HepG2 (cell line): ENCODE results near the gene ZNF385B. TPM values are rescaled to one million over a fixed set of nuclear protein-coding genes. Genes with fewer than 3 reads are reported as not detected.
A peak's percentile ranks its signal among the peaks of the same experiment; 100 is the strongest.

Experiments
- DBP ChIP-seq: sonication (generic); formaldehyde crosslinking; IDR thresholded peaks from 2 replicates; pipeline ENCODE4 v1.4.0; 2020; ENCODE audit warnings: missing genetic modification reagents; ENCODE audit errors: not compliant biosample characterization
- DZIP1 ChIP-seq: sonication (generic); formaldehyde crosslinking; IDR thresholded peaks from 2 replicates; pipeline ENCODE4 v1.5.0; 2020; ENCODE audit warnings: mild to moderate bottlenecking, missing genetic modification reagents
- IRF1 ChIP-seq: sonication (generic); formaldehyde crosslinking; IDR thresholded peaks from 2 replicates; pipeline ENCODE4 v1.4.0; 2020; ENCODE audit warnings: low read depth, mild to moderate bottlenecking, missing genetic modification reagents
- MAX ChIP-seq: IDR thresholded peaks from 2 replicates; pipeline ENCODE4 v1.6.1; 2012; ENCODE audit warnings: inconsistent platforms
- MTA1 ChIP-seq: sonication (generic); formaldehyde crosslinking; IDR thresholded peaks from 2 replicates; pipeline ENCODE4 v1.4.0; 2020; ENCODE audit warnings: missing genetic modification reagents, mild to moderate bottlenecking, borderline replicate concordance
- PITX1 ChIP-seq: sonication (generic); formaldehyde crosslinking; IDR thresholded peaks from 2 replicates; pipeline ENCODE4 v1.5.1; 2020; ENCODE audit warnings: mild to moderate bottlenecking, missing genetic modification reagents
- SATB2 ChIP-seq: sonication (generic); formaldehyde crosslinking; IDR thresholded peaks from 2 replicates; pipeline ENCODE4 v1.5.0; 2020; ENCODE audit warnings: missing genetic modification reagents
- ZNF432 ChIP-seq: sonication (generic); formaldehyde crosslinking; IDR thresholded peaks from 2 replicates; pipeline ENCODE4 v1.5.0; 2020; ENCODE audit warnings: missing genetic modification reagents, mild to moderate bottlenecking, borderline replicate concordance
- ZNF512B ChIP-seq: sonication (generic); formaldehyde crosslinking; IDR thresholded peaks from 2 replicates; pipeline ENCODE4 v1.5.1; 2020; ENCODE audit warnings: missing genetic modification reagents, mild to moderate bottlenecking, borderline replicate concordance
- polyA plus RNA-seq, 8 experiments: library from polyadenylated mRNA; depleted of rRNA in 3 of 8; stranded (reverse) in 7 of 8; unstranded in 1 of 8; fragments of >200 nt; fragmentation: Illumina TruSeq in 4 of 8; extraction: Trizol in 4 of 8; gene quantifications; 2 replicates each; pipeline versions ENCODE4 v1.2.1 to v1.2.3, GENCODE V29; 2011 to 2016; ENCODE audit warnings: low read depth in 4 of 8, missing spikeins in 1 of 8, mixed read lengths in 1 of 8; ENCODE audit not compliant: insufficient read depth in 1 of 8
- total RNA-seq, 5 experiments: library from RNA; depleted of rRNA; stranded (reverse); fragments of >200 nt; fragmentation: Illumina TruSeq; extraction: Trizol; gene quantifications; 2 replicates each; pipeline ENCODE4 v1.2.3, GENCODE V29; 2016; ENCODE audit warnings: low read depth in 1 of 5

ZNF385B gene
- total and polyA plus RNA-seq, 2 of the 13 experiments (the other 11 are each of a cell fraction or from before 2014, with no cell fraction given): 3.3 to 6.7 TPM

- TF ChIP-seq ZNF512B (0 out of 2 replicates have a peak, but pooled peaks have one; percentile 27), MTA1 (CRISPR knock-in tag) (no peak), PITX1 (CRISPR knock-in tag) (0 out of 2 replicates have a peak, but pooled peaks have one; percentile 24), SATB2 (CRISPR knock-in tag) (no peak), DZIP1 (CRISPR knock-in tag) (no peak), IRF1 (CRISPR knock-in tag) (no peak), DBP (CRISPR knock-in tag) (no peak), MAX (0 out of 2 replicates have a peak, but pooled peaks have one; percentile 16), ZNF432 (CRISPR knock-in tag) (no peak)
Measured at GRCh38 chr2:179429060-179429471, 432.3 kb downstream of the ZNF385B start (continued).
